GM12801 (cell line): ENCODE results near the gene PLAC8L1.

Source experiments
- TF ChIP-seq, protein P1 (sequence below): IDR thresholded peaks from one replicate; pipeline ENCODE4 v1.5.1; 2011; ENCODE audit warnings: control low read depth; ENCODE audit not compliant: insufficient read length; ENCODE audit errors: extremely low read depth

The PLAC8L1 gene

DNA sequence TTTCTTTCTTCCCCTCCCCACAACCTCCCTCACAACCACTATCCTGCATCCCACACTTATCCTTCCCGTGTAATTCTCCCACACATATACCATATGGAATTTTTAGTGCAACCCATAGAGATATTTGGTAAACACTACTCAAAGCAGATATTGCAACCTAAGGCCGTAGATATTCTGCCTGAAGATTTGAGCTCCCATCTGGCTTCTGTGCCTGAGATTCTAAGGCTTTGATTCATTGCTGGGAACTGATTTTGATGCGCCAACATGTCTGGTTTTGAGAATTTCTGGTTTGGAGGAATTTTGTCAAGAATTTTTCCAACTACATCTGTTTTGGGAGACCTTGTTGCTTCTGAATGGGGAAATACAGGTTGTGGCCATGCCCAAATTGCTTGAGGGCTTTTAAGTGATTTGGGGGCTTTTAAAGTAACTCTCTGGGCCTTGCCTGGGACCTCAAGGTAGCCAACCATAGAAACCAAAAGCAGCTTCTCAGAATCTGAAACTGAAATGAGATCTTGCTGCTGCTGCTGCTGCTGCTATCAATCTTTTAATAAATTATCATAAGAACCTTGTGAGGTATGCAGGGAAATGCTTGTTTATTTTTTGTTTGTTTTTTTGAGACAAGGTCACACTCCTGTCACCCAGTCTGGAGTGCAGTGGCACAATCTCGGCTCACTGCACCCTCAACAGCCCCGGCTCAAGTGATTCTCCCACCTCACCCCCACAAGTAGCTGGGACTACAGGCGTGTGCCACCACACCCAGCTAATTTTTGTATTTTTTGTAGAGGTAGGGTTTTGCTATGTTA is 36.2 kb downstream of the PLAC8L1 start:
- TF ChIP-seq, protein P1, sequence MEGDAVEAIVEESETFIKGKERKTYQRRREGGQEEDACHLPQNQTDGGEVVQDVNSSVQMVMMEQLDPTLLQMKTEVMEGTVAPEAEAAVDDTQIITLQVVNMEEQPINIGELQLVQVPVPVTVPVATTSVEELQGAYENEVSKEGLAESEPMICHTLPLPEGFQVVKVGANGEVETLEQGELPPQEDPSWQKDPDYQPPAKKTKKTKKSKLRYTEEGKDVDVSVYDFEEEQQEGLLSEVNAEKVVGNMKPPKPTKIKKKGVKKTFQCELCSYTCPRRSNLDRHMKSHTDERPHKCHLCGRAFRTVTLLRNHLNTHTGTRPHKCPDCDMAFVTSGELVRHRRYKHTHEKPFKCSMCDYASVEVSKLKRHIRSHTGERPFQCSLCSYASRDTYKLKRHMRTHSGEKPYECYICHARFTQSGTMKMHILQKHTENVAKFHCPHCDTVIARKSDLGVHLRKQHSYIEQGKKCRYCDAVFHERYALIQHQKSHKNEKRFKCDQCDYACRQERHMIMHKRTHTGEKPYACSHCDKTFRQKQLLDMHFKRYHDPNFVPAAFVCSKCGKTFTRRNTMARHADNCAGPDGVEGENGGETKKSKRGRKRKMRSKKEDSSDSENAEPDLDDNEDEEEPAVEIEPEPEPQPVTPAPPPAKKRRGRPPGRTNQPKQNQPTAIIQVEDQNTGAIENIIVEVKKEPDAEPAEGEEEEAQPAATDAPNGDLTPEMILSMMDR, result no peak

DNA sequence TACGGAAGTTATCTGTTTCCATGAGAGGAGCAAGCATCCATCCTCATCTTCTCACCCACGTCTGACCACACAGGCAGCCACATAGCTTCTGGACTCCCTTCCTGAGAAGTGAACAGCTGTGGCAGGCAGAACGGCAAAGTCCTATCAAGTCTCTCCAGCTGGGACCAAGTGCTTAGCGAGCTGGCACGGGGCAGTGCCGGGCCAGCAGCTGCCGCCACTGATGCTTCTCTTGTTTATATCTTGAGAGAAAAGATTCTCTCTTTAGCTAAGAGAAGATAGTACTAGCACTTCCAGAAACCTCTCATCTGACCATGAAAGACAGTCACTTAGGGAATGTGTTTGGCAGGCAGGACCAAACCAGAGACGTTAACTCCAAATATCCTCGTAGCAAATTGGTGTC is 37.2 kb downstream of the PLAC8L1 start:
- TF ChIP-seq, protein P1, result no peak

DNA sequence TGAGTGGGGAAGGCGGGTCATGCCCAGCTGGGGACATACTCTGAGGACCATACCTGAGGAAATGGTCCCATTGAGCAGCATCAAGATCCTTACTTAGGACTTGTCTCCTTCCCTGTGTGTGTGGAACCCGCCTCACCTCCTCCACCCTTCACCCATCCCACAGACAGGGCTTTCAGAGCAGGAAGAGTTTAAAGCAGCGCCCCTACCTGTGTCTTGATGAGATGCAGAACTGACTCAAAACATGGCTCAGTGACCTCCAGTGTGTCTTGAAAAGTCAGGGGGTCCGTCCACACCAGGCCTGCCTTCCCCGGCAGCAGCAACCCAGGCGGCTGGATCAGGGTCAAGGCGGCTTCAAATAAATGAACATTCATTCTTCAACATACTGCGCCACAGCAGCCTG is 38.4 kb downstream of the PLAC8L1 start:
- TF ChIP-seq, protein P1, result no peak

DNA sequence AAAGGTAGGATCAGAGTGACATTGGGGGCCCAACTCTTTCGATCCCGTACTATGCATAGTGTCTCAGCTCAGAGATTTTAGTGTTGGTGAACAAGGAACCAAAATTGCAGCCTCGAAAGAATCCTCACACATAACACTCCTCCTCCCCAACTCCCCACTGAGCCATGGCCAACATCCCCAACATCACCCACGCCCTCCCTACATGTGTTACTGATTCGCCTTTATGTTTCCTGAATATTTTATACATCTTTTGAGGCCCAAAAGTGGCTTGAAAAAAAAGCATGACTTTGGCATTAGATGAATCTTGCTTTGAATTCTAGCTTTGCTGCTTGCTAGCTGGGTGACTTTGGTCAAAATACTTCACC is 45.2 kb downstream of the PLAC8L1 start:
- TF ChIP-seq, protein P1, result no peak

DNA sequence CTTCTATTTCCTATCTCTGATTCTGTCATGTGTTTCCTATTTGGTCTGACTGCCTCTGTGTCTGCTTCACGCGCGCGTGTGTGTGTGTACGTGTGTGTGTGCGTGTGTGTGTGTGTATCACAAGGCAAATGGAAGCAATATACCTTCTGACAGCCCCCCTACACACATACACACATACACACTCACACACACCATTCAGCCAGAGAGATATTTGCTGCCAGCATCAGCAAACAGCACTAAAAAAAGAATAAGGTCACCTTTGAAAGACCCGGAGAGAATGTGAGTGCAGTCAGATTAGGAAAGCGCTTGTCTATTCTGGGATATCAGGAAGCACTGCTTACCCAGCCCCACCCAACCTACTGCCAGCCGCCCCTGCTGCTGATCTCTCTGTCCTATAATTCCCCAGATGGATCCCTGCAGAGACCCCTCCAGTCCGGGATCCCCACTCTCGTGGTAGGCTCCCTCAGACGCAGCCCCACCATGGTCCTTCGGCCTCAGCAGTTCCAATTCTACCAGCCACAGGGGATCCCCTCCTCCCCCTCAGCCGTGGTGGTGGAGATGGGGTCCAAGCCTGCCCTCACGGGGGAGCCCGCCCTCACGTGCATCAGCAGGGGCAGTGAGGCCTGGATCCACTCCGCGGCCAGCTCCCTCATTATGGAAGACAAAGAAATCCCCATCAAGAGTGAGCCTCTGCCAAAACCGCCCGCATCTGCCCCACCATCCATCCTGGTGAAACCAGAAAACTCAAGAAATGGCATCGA is 45.7 kb downstream of the PLAC8L1 start:
- TF ChIP-seq, protein P1, result no peak

DNA sequence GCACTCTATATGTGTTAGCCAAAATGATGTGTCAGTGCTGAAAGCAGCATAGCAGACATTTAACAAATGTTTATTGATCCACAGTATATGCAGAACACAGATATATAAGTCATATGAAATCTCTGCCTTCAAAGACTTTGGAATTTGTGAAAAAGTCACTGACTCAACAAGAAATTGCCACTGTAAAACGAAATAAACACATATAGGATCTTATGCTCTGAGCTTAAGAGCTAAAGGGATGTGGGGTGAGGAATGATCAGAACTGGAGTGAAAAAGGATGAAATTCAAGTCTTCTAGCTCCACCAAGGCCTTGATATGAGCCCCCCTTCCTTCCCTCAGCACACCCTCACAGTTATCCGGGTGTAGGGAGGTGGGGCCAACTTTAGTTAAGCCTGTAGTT is 49.9 kb downstream of the PLAC8L1 start:
- TF ChIP-seq, protein P1, result no peak

DNA sequence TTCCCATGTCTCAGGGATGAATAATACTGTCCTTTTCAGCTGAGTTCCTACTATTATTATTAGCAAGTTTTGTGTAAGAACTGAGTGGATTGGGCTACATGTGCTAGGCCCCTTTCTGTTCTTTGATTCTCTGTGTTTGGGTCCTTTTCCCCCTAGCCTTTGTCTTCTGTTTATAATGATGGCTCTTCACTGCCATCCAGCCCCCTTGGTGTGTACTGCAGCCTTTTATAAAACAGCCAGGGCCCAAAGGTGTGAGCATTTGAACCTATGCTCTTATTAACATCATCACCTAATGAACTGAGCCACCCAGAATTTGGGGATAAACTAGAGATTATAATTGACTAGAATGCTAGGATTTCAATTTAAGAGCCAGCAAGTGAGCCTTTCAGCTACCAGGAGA is 52.6 kb downstream of the PLAC8L1 start:
- TF ChIP-seq, protein P1, result no peak
